Esophagus (tissue), 2 donors: ENCODE results near the gene MEGF9. TPM values are rescaled to one million over a fixed set of nuclear protein-coding genes. Genes with fewer than 3 reads are reported as not detected.

Experiments used
- H3K27ac ChIP-seq, 2 donors: one replicate each; pipeline ENCODE4 v1.5.1; 2013; ENCODE audit warnings: low read depth in 2 of 2, mild to moderate bottlenecking in 2 of 2, inconsistent platforms in 1 of 2, low read length in 1 of 2, moderate library complexity in 1 of 2
- H3K27me3 ChIP-seq, 2 donors: one replicate each; pipeline ENCODE4 v1.6.1; 2013; ENCODE audit warnings: low read length in 2 of 2, control low read depth in 1 of 2, mild to moderate bottlenecking in 1 of 2; ENCODE audit not compliant: insufficient read depth in 2 of 2, control insufficient read depth in 1 of 2
- H3K36me3 ChIP-seq, 2 donors: one replicate each; pipeline ENCODE4 v1.6.1; 2013; ENCODE audit warnings: low read length in 1 of 2; ENCODE audit not compliant: control insufficient read depth in 2 of 2, insufficient read depth in 2 of 2
- H3K4me1 ChIP-seq, 2 donors: one replicate each; pipeline ENCODE4 v1.6.1; 2013; ENCODE audit warnings: low read length in 1 of 2; ENCODE audit not compliant: control insufficient read depth in 2 of 2, insufficient read depth in 2 of 2
- H3K4me3 ChIP-seq, 2 donors: one replicate each; pipeline ENCODE4 v1.5.1; 2013; ENCODE audit warnings: low read length in 2 of 2, mild to moderate bottlenecking in 2 of 2, low read depth in 1 of 2, moderate library complexity in 1 of 2
- H3K9me3 ChIP-seq, 2 donors: one replicate each; pipeline ENCODE4 v1.6.1; 2013; ENCODE audit warnings: mild to moderate bottlenecking in 2 of 2, low read depth in 1 of 2, low read length in 1 of 2, moderate library complexity in 1 of 2; ENCODE audit not compliant: control insufficient read depth in 2 of 2, insufficient read depth in 1 of 2
- WGBS, 2 donors: extraction: QIAGEN DNeasy Blood & Tissue Kit; methylation state at CpG; one replicate each; pipeline ENCODE4 v1.1.7; 2013; 5-methylcytosine and 5-hydroxymethylcytosine counted together
- polyA plus RNA-seq, 2 donors: library from polyadenylated mRNA; stranded (reverse); fragments of 200-250 nt; gene quantifications; one replicate each; pipeline ENCODE4 v1.2.3, GENCODE V29; 2013
- donor health status: healthy with polysubstance abuse.
- donor health status: Bipolar disorder and iron deficiency.

The MEGF9 gene
- polyA plus RNA-seq, 2 donors: 7.3 to 8.0 TPM

DNA sequence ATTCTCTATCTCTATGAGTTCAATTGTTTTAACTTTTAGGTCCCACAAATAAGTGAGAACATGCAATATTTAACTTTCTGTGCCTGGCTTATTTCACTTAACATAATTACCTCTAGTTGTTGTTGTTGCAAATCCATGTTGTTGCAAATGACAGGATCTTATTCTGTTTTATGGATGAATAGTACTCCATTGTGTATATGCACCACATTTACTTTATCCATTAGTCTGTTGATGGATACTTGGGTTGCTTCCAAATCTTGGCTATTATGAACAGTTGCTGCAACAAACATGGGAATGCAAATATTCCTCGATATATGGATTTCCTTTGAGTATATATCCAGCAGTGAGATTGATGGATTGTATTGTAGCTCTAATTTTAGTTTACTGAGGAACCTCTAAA is 36.3 kb downstream of the MEGF9 start:
- 48 to 64% methylated on average over 1 of the region's 1 CpG for WGBS, 2 donors
- H3K27ac ChIP-seq: no peak overlapping the region
- no peaks in the 10 kb centered on the region for H3K9me3 ChIP-seq
- no peaks in the 10 kb centered on the region for H3K36me3 ChIP-seq
- H3K27me3 ChIP-seq: no peaks in the 10 kb centered on the region
- no peaks in the 10 kb centered on the region for H3K4me1 ChIP-seq
- no peak overlapping the region for H3K4me3 ChIP-seq

DNA sequence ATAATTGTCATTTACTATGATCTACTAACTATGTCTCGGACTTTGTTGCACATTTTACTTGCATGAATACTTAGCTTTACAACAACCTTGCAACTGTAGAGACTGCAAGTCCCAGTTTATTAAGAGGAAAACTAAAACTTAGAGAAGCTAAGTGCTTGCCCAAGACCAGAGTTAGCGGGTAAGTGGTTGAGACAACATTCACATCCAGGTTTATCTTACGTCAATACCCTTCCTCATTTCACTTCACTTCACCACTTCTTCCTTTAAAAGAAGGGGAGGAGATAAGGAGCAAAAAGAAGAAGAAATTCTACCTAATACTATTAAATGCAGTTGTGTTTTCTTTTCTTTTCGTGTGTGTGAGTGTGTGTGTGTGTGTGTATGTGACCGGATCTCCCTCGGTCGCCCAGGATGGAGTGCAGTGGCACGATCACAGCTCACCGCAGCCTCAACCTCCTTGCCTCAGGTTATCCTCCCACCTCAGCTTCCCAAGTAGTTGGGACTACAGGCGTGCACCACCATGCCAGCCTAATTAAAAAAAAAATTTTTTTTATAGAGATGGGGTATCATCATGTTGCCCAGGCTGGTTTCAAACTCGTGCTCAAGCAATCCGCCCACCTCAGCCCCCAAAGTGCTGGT is 37.4 kb downstream of the MEGF9 start:
- 87 to 93% methylated on average over 12 of the region's 12 CpGs for WGBS, 2 donors
- no peak overlapping the region for H3K27ac ChIP-seq

GRCh38 chr9:120668399-120668798 is 45.9 kb downstream of the MEGF9 start:
- no peaks in the 10 kb centered on the region for H3K36me3 ChIP-seq
- H3K27me3 ChIP-seq: no peaks in the 10 kb centered on the region
- no peak overlapping the region for H3K4me3 ChIP-seq
- H3K27ac ChIP-seq: no peak overlapping the region
- no peaks in the 10 kb centered on the region for H3K9me3 ChIP-seq
- H3K4me1 ChIP-seq: no peaks in the 10 kb centered on the region

More for the DNA sequence above, 37.4 kb downstream of the MEGF9 start:
- H3K4me1 ChIP-seq: no peaks in the 10 kb centered on the region
- no peaks in the 10 kb centered on the region for H3K9me3 ChIP-seq
- no peaks in the 10 kb centered on the region for H3K36me3 ChIP-seq
- no peak overlapping the region for H3K4me3 ChIP-seq
- H3K27me3 ChIP-seq: no peaks in the 10 kb centered on the region

DNA sequence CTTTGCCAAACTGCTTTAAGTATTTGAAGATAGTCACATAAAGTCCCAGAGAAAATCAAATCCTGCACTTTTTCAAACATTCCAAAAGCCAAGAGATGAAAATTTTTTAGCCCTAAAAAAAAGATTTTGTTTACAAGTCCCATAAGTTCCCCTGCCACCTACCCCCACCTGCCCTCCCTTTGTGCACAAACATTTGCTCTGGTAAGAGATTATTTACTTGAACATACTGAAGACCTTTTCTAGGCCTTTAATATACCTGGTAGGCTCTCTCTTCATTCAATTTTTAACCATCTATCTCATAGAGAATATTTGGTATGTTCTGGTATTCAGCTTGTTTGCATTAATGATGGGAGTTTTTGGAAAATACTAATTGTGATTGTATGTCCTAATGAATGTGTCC is 50.3 kb downstream of the MEGF9 start:
- Histone ChIP-seq H3K27me3 (no peaks in the 10 kb centered on the region), H3K4me3 (no peak overlapping the region), H3K27ac (no peak overlapping the region), H3K36me3 (no peaks in the 10 kb centered on the region), H3K9me3 (no peaks in the 10 kb centered on the region), H3K4me1 (no peaks in the 10 kb centered on the region)

GRCh38 chr9:120663380-120663779 is 50.9 kb downstream of the MEGF9 start:
- Histone ChIP-seq H3K27me3 (no peaks in the 10 kb centered on the region), H3K27ac (no peak overlapping the region), H3K4me1 (no peaks in the 10 kb centered on the region), H3K9me3 (no peaks in the 10 kb centered on the region), H3K4me3 (no peak overlapping the region), H3K36me3 (no peaks in the 10 kb centered on the region)
- 55 to 57% methylated on average over 3 of the region's 3 CpGs for WGBS, 2 donors

GRCh38 chr9:120662513-120662912 is 51.8 kb downstream of the MEGF9 start:
- Histone ChIP-seq H3K4me3 (no peak overlapping the region), H3K27me3 (no peaks in the 10 kb centered on the region), H3K36me3 (no peaks in the 10 kb centered on the region), H3K27ac (no peak overlapping the region), H3K9me3 (no peaks in the 10 kb centered on the region), H3K4me1 (no peaks in the 10 kb centered on the region)
- WGBS, 2 donors: 90 to 97% methylated on average over 8 of the region's 8 CpGs

DNA sequence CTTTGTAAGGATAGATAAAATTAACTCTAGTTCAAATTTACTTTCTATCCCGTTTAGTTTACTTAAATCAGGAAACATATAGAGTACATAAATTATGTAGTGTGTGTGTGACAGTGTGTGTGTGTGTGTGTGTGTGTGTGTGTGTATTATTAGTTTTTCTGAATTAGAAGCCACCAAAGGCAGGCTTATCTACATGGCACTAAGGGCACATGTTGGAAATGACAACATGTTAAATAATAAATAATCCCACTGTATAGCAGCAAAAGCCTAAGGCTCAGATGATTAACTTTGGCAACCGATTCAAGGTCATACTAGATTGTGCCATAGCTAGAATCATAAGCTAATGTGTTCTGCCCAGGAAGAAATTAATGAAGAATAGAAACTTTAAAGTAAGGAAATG is 54.6 kb downstream of the MEGF9 start:
- no peak overlapping the region for H3K27ac ChIP-seq
- H3K27me3 ChIP-seq: no peaks in the 10 kb centered on the region
- H3K9me3 ChIP-seq: no peaks in the 10 kb centered on the region
- H3K36me3 ChIP-seq: no peaks in the 10 kb centered on the region
- no peak overlapping the region for H3K4me3 ChIP-seq
- H3K4me1 ChIP-seq: no peaks in the 10 kb centered on the region
- 57 to 66% methylated on average over 2 of the region's 2 CpGs for WGBS, 2 donors

GRCh38 chr9:120659209-120659608 is 55.1 kb downstream of the MEGF9 start:
- Histone ChIP-seq H3K4me3 (no peak overlapping the region), H3K36me3 (no peaks in the 10 kb centered on the region), H3K27ac (no peak overlapping the region), H3K9me3 (no peaks in the 10 kb centered on the region), H3K27me3 (no peaks in the 10 kb centered on the region), H3K4me1 (no peaks in the 10 kb centered on the region)
- 61 to 79% methylated on average over 3 of the region's 3 CpGs for WGBS, 2 donors

- no peak overlapping the region for H3K4me3 ChIP-seq
- no peaks in the 10 kb centered on the region for H3K4me1 ChIP-seq
- 58% methylated on average over 4 of the region's 4 CpGs for WGBS, 2 donors
- no peak overlapping the region for H3K27ac ChIP-seq
- no peaks in the 10 kb centered on the region for H3K9me3 ChIP-seq
- H3K36me3 ChIP-seq: no peaks in the 10 kb centered on the region
- no peaks in the 10 kb centered on the region for H3K27me3 ChIP-seq
These were observed 59.2 kb downstream of the MEGF9 start for GRCh38 chr9:120655005-120655622.

- no peak overlapping the region for H3K4me3 ChIP-seq
- no peaks in the 10 kb centered on the region for H3K27me3 ChIP-seq
- no peaks in the 10 kb centered on the region for H3K36me3 ChIP-seq
- WGBS, 2 donors: 83 to 87% methylated on average over 4 of the region's 4 CpGs
- no peaks in the 10 kb centered on the region for H3K9me3 ChIP-seq
- H3K27ac ChIP-seq: no peak overlapping the region
- H3K4me1 ChIP-seq: no peaks in the 10 kb centered on the region
These were observed 60.0 kb downstream of the MEGF9 start for GRCh38 chr9:120654272-120654671.
